Spleen (tissue), 11 donors: ENCODE measurements around the gene WDR1. TPM values are rescaled to one million over a fixed set of nuclear protein-coding genes. Genes with fewer than 3 reads are reported as not detected.
"Not testable (repeated sequence)": the region's sequence is repeated elsewhere in the genome, so short reads cannot be mapped to it uniquely, and the experiment has no call there.

Experiments used
- DNase-seq: peaks from one replicate; pipeline ENCODE4 v3.0.0-alpha.2; 2020
- H3K27ac ChIP-seq, 8 donors: fragments of 200-600 bp; sonication (generic) in 7 of 8; 1 replicate in 4 of 8; 2 replicates in 4 of 8; pipeline versions ENCODE4 v1.5.0 to v1.8.0; 2016 to 2021; ENCODE audit warnings: inconsistent platforms in 4 of 8, mild to moderate bottlenecking in 4 of 8, moderate library complexity in 1 of 8
- H3K27me3 ChIP-seq, 7 donors: fragments of 200-600 bp; sonication (generic) in 6 of 7; replicated peaks in 1 of 7; 1 replicate in 4 of 7; 2 replicates in 3 of 7; pipeline versions ENCODE4 v1.5.0 to v1.8.0; 2016 to 2021; ENCODE audit warnings: inconsistent platforms in 3 of 7, mild to moderate bottlenecking in 1 of 7
- H3K36me3 ChIP-seq, 6 donors: fragments of 200-600 bp; sonication (generic) in 5 of 6; 1 replicate in 4 of 6; 2 replicates in 2 of 6; pipeline versions ENCODE4 v1.5.0 to v1.8.0; 2016 to 2021; ENCODE audit warnings: inconsistent platforms in 2 of 6
- H3K4me1 ChIP-seq, 6 donors: fragments of 200-600 bp; sonication (generic) in 5 of 6; 1 replicate in 3 of 6; 2 replicates in 3 of 6; pipeline versions ENCODE4 v1.5.0 to v1.8.0; 2016 to 2021; ENCODE audit warnings: inconsistent platforms in 3 of 6
- H3K4me3 ChIP-seq, 8 donors: fragments of 200-600 bp; sonication (generic) in 7 of 8; 1 replicate in 4 of 8; 2 replicates in 4 of 8; pipeline versions ENCODE4 v1.5.0 to v1.8.0; 2016 to 2021; ENCODE audit warnings: inconsistent platforms in 4 of 8, mild to moderate bottlenecking in 4 of 8, moderate library complexity in 2 of 8
- H3K9me3 ChIP-seq, 8 donors: fragments of 200-600 bp; sonication (generic) in 7 of 8; 1 replicate in 4 of 8; 2 replicates in 4 of 8; pipeline versions ENCODE4 v1.5.0 to v1.8.0; 2016 to 2021; ENCODE audit warnings: inconsistent platforms in 4 of 8
- POLR2A ChIP-seq, 3 donors: fragments of 450-650 bp; IDR thresholded peaks; one replicate each; pipeline ENCODE4 v1.5.1; 2017; ENCODE audit warnings: antibody characterized with exemption in 3 of 3, mild to moderate bottlenecking in 1 of 3
- POLR2AphosphoS5 ChIP-seq, 3 donors: sonication (generic); formaldehyde crosslinking; IDR thresholded peaks; one replicate each; pipeline ENCODE4 v1.5.1; 2017; ENCODE audit warnings: antibody characterized with exemption in 3 of 3
- WGBS, 5 donors: extraction: QIAGEN DNeasy Blood & Tissue Kit in 3 of 5; methylation state at CpG; one replicate each; pipeline versions ENCODE4 v1.1.5 to v1.1.7; 2013 to 2018; 5-methylcytosine and 5-hydroxymethylcytosine counted together
- intact Hi-C: fragments of 100-400 bp; cut with DNase I; formaldehyde crosslinking; loops from one replicate; pipeline ENCODE4 v1.15.0; 2023; ENCODE audit warnings: low total_unique reads
- polyA plus RNA-seq, 3 donors: library from polyadenylated mRNA; stranded (reverse); fragments of 200-250 nt; gene quantifications; one replicate each; pipeline ENCODE4 v1.2.1, GENCODE V29; 2013
- total RNA-seq, 7 donors: library from RNA; depleted of rRNA in 3 of 7; stranded (reverse); fragments of >200 nt in 3 of 7; fragmentation: NEBNext Ultra II Directional in 4 of 7; extraction: Animal tissue kit (Norgen Biotek cat#: 25700) in 4 of 7; gene quantifications; one replicate each; pipeline versions ENCODE4 v1.1.0 to v1.2.1, GENCODE V29; 2016 to 2021
- TF ChIP-seq, protein P1 (sequence below), 11 experiments: fragments of 200-600 bp in 7 of 11; fragments of 450-650 bp in 4 of 11; sonication (generic) in 4 of 11; IDR thresholded peaks in 8 of 11; conservative IDR thresholded peaks in 3 of 11; 1 replicate in 7 of 11; 2 replicates in 4 of 11; pipeline versions ENCODE4 v1.4.0 to v1.8.0; 2016 to 2021; ENCODE audit warnings: antibody characterized with exemption in 11 of 11, inconsistent platforms in 4 of 11, mild to moderate bottlenecking in 1 of 11
- donor health status: healthy with polysubstance abuse.
- donor health status: DM: no; HTN: no; CAD: no; lungs with moderate emphysema.
- donor health status: DM: no; HTN: no; CAD: no.
- donor health status: Bipolar disorder and iron deficiency.
- donor health status: healthy.
- donor health status: DM: no; HTN: no; CAD: no.
- donor health status: DM: yes; HTN: yes; CAD: no.

The WDR1 gene
- total and polyA plus RNA-seq, 10 donors = 56.6 to 377 (median 147) TPM

DNA sequence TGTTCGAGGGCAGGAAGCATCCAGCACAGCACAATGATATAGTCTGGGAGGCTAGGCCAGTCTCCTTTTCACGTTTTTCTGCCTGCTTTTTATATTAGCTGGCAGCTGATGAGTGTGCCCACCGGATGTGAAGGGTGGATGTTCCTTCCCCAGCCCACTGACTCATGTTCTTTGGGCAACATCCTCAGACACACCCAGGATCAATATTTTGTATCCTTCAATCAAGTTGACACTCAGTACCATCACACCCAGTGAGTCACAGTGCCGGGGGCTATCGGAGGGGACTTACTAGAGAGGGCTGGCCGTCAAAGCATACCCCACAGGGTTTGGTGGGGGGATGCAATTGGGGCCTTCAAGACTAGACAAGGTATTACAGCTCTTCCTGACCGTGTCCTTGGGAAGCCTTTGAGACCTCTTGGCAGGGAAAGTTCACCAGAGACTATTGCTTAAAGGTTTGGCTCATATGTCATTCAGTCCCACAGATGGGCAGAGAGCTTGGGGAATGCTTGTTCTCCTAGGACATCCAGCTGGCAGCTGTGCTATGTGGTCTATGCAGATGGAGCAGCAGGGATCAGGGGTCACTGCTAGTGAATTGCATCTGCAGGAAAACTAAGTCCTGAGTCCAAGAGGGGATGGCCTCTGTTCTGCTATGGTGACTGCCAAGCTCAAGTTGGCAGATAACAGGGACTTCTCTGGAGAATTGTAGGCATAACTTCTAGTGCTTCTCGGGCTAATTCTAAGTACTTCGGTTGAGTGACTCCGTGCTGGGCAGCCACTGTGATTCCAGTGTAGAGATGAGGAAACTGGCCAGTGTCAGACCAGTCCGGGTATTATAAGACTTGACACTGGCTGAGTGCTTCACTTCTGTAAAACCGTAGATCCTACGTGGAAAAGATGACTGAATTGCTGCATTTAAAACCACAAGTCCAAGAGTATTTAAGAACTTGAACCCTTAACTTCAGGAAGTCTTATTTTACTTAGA is 12.9 kb upstream of the WDR1 start:
- DNase-seq = no peak
- Histone ChIP-seq H3K27ac (no peak overlapping the region), H3K4me3 (no peak overlapping the region), H3K9me3 (no peaks in the 10 kb centered on the region), H3K36me3 (no peaks in the 10 kb centered on the region), H3K27me3 (peaks cover 0 to 16% (median 0%) of the 10 kb centered on the region in 7 donors), H3K4me1 (peaks cover 0 to 4% (median under 1%) of the 10 kb centered on the region in 6 donors)
- TF ChIP-seq POLR2AphosphoS5 (IDR thresholded peaks at IDR 0.05) = no peak
- TF ChIP-seq POLR2A (IDR thresholded peaks at IDR 0.05) = no peak
- TF ChIP-seq, protein P1, sequence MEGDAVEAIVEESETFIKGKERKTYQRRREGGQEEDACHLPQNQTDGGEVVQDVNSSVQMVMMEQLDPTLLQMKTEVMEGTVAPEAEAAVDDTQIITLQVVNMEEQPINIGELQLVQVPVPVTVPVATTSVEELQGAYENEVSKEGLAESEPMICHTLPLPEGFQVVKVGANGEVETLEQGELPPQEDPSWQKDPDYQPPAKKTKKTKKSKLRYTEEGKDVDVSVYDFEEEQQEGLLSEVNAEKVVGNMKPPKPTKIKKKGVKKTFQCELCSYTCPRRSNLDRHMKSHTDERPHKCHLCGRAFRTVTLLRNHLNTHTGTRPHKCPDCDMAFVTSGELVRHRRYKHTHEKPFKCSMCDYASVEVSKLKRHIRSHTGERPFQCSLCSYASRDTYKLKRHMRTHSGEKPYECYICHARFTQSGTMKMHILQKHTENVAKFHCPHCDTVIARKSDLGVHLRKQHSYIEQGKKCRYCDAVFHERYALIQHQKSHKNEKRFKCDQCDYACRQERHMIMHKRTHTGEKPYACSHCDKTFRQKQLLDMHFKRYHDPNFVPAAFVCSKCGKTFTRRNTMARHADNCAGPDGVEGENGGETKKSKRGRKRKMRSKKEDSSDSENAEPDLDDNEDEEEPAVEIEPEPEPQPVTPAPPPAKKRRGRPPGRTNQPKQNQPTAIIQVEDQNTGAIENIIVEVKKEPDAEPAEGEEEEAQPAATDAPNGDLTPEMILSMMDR (IDR thresholded peaks at IDR 0.05 in 8 of 11, conservative IDR thresholded peaks at IDR 0.05 in 3 of 11) = no peak
- intact Hi-C loops = no loop called here
- 73 to 88% (median 84%) methylated on average over 13 of the region's 13 CpGs for WGBS, 5 donors

DNA sequence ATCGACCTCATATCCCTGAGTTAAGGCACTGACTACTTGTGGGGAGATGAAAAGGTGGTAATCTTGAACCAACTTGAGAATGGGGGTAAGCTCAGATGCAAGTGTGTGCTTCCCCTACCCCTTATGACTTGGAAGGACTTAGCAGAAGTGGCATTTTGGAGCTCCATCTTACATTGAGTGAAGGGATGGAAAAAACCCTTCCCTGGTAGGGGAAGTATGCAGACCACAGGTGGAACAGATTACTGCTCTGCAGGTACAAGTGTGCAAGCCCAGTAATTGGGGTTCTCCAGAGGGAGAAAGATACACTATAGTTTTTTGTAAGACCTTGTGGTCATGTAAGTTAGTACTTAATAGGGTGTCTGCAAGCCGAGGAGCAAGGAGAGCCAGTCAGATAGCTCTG is 12.2 kb upstream of the WDR1 start:
- peaks cover 0 to 11% (median 7%) of the 10 kb centered on the region in 6 donors for H3K4me1 ChIP-seq
- peaks cover 0 to 16% (median 0%) of the 10 kb centered on the region in 7 donors for H3K27me3 ChIP-seq
- TF ChIP-seq POLR2AphosphoS5 (IDR thresholded peaks at IDR 0.05) = no peak
- TF ChIP-seq, protein P1 (IDR thresholded peaks at IDR 0.05 in 8 of 11, conservative IDR thresholded peaks at IDR 0.05 in 3 of 11) = no peak
- TF ChIP-seq POLR2A (IDR thresholded peaks at IDR 0.05) = no peak
- no peak overlapping the region for H3K27ac ChIP-seq
- 18 to 87% (median 63%) methylated on average over 2 of the region's 2 CpGs for WGBS, 5 donors
- no peak overlapping the region for H3K4me3 ChIP-seq
- H3K9me3 ChIP-seq = no peaks in the 10 kb centered on the region
- no peak for DNase-seq
- no peaks in the 10 kb centered on the region for H3K36me3 ChIP-seq
- intact Hi-C loops = no loop called here

DNA sequence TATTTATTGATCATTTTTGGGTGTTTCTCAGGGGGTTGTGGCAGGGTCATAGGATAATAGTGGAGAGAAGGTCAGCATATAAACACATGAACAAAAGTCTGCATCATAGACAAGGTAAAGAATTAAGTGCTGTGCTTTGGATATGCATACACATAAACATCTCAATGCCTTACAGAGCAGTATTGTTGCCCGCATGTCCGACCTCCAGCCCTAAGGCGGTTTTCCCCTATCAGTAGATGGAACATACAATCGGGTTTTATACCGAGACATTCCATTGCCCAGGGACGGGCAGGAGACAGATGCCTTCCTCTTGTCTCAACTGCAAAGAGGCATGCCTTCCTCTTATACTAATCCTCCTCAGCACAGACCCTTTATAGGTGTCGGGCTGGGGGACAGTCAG is 10.9 kb upstream of the WDR1 start:
- DNase-seq, H3K4me3 ChIP-seq, intact Hi-C loops: not testable (repeated sequence)

DNA sequence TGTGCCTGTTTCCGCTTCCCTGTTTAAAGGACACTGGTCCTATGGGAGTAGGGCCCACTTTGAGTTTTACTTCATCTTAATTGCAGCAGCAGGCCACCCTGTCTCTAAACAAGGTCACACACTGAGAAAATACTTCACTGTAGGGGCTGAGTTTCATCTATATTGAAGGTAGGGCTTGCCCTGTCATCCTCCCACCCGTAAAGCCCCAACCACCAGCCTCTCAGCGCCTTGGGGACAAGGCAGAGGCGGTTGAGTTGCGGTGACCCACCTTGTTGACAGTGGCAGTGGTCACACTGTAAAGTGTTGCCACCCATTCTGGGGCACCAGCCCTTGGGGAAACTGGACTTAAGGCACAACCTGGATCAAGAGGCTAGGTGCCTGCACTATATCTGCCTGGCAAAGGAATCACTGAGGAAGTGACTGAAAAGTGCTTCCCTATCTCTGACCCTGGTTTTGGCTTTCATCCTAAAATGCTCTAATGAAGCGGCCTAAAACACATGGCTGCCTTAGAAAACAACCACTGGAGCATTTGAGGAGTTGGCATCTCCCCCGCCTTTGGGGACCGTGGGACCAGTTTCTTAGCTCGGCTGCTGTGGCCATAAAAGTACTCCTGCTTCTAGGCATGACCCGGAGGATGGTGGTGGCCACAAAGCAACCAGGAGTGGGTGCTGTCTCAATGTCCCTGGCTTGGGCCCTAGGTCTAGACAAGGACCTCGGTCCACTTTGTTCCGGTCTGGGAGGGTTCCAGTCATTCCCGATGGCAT is 7.8 kb upstream of the WDR1 start:
- WGBS, 5 donors = 62 to 76% (median 66%) methylated on average over 13 of the region's 13 CpGs
- Histone ChIP-seq H3K9me3 (no peaks in the 10 kb centered on the region), H3K4me3 (no peak overlapping the region), H3K4me1 (peaks cover 0 to 18% (median 16%) of the 10 kb centered on the region in 6 donors), H3K27ac (peak overlapping the region in 3 of 8 donors; percentile 16 to 31 (median 21)), H3K36me3 (no peaks in the 10 kb centered on the region), H3K27me3 (peaks cover 0 to 6% (median 0%) of the 10 kb centered on the region in 7 donors)
- no peak for DNase-seq
- TF ChIP-seq POLR2A (IDR thresholded peaks at IDR 0.05) (no peak), POLR2AphosphoS5 (IDR thresholded peaks at IDR 0.05) (no peak)
- TF ChIP-seq, protein P1 (IDR thresholded peaks at IDR 0.05 in 8 of 11, conservative IDR thresholded peaks at IDR 0.05 in 3 of 11) = no peak
- intact Hi-C loops = no loop called here

More for the DNA sequence above, 10.9 kb upstream of the WDR1 start:
- Histone ChIP-seq H3K4me1 (peaks cover 0 to 18% (median 16%) of the 10 kb centered on the region in 6 donors), H3K27me3 (peaks cover 0 to 21% (median 0%) of the 10 kb centered on the region in 7 donors)
- H3K9me3 ChIP-seq, H3K36me3 ChIP-seq, H3K27ac ChIP-seq: not testable (repeated sequence)
- WGBS, 5 donors = 85 to 97% (median 95%) methylated on average over 6 to 7 of the region's 7 CpGs
